HepG2 (cell line): ENCODE data around the gene HDAC5. TPM values are rescaled to one million over a fixed set of nuclear protein-coding genes. Genes with fewer than 3 reads are reported as not detected.
A peak's percentile ranks its signal among the peaks of the same experiment; 100 is the strongest.

ENCODE experiments used
- CBFB ChIP-seq: sonication (generic); formaldehyde crosslinking; IDR thresholded peaks from 2 replicates; pipeline ENCODE4 v1.4.0; 2020; ENCODE audit warnings: missing genetic modification reagents
- CREB1 ChIP-seq, 2 experiments: fragments of 450-650 bp in 1 of 2; IDR thresholded peaks; 2 replicates each; pipeline ENCODE4 v1.6.1; 2016 to 2017; ENCODE audit warnings: control low read depth in 1 of 2, mild to moderate bottlenecking in 1 of 2, missing compliant biosample characterization in 1 of 2, missing genetic modification characterization in 1 of 2
- FOXA3 ChIP-seq: IDR thresholded peaks from 2 replicates; pipeline ENCODE4 v1.6.1; 2016; ENCODE audit warnings: missing genetic modification reagents, missing compliant biosample characterization
- GABPA ChIP-seq, 2 experiments: IDR thresholded peaks; 2 replicates each; pipeline ENCODE4 v1.6.1; 2011 to 2016; ENCODE audit warnings: low read depth in 2 of 2, low read length in 1 of 2, missing biosample characterization in 1 of 2, missing genetic modification characterization in 1 of 2
- KDM5B ChIP-seq: sonication (generic); formaldehyde crosslinking; IDR thresholded peaks from 2 replicates; pipeline ENCODE4 v1.4.0; 2020; ENCODE audit warnings: missing genetic modification reagents, mild to moderate bottlenecking, borderline replicate concordance
- RAD21 ChIP-seq: fragments of 450-650 bp; formaldehyde crosslinking; IDR thresholded peaks from 2 replicates; pipeline ENCODE4 v1.5.0; 2020; ENCODE audit warnings: mild to moderate bottlenecking
- ZBTB42 ChIP-seq: sonication (generic); formaldehyde crosslinking; IDR thresholded peaks from 2 replicates; pipeline ENCODE4 v1.5.0; 2020; ENCODE audit warnings: mild to moderate bottlenecking, missing genetic modification reagents
- ZNF232 ChIP-seq: sonication (generic); formaldehyde crosslinking; IDR thresholded peaks from 2 replicates; pipeline ENCODE4 v1.4.0; 2020; ENCODE audit warnings: missing genetic modification reagents, borderline replicate concordance
- ZNF260 ChIP-seq: sonication (generic); formaldehyde crosslinking; IDR thresholded peaks from 2 replicates; pipeline ENCODE4 v1.4.0; 2020; ENCODE audit warnings: missing genetic modification reagents, low read depth, mild to moderate bottlenecking, borderline replicate concordance
- ZNF430 ChIP-seq: sonication (generic); formaldehyde crosslinking; IDR thresholded peaks from 2 replicates; pipeline ENCODE4 v1.9.0; 2021; ENCODE audit warnings: mild to moderate bottlenecking, missing genetic modification reagents
- ZNF512B ChIP-seq: sonication (generic); formaldehyde crosslinking; IDR thresholded peaks from 2 replicates; pipeline ENCODE4 v1.5.1; 2020; ENCODE audit warnings: missing genetic modification reagents, mild to moderate bottlenecking, borderline replicate concordance
- ZNF547 ChIP-seq: sonication (generic); formaldehyde crosslinking; IDR thresholded peaks from 2 replicates; pipeline ENCODE4 v1.5.1; 2020; ENCODE audit warnings: mild to moderate bottlenecking, missing genetic modification reagents
- ZNF772 ChIP-seq: sonication (generic); formaldehyde crosslinking; IDR thresholded peaks from 2 replicates; pipeline ENCODE4 v1.5.0; 2020; ENCODE audit warnings: mild to moderate bottlenecking, missing genetic modification reagents
- polyA plus RNA-seq, 8 experiments: library from polyadenylated mRNA; depleted of rRNA in 3 of 8; stranded (reverse) in 7 of 8; unstranded in 1 of 8; fragments of >200 nt; fragmentation: Illumina TruSeq in 4 of 8; extraction: Trizol in 4 of 8; gene quantifications; 2 replicates each; pipeline versions ENCODE4 v1.2.1 to v1.2.3, GENCODE V29; 2011 to 2016; ENCODE audit warnings: low read depth in 4 of 8, missing spikeins in 1 of 8, mixed read lengths in 1 of 8; ENCODE audit not compliant: insufficient read depth in 1 of 8
- total RNA-seq, 5 experiments: library from RNA; depleted of rRNA; stranded (reverse); fragments of >200 nt; fragmentation: Illumina TruSeq; extraction: Trizol; gene quantifications; 2 replicates each; pipeline ENCODE4 v1.2.3, GENCODE V29; 2016; ENCODE audit warnings: low read depth in 1 of 5
- TF ChIP-seq, protein P1 (sequence below): IDR thresholded peaks from 2 replicates; pipeline ENCODE4 v1.4.0; 2020; ENCODE audit warnings: mild to moderate bottlenecking, missing genetic modification reagents
- TF ChIP-seq, protein P2 (sequence below): sonication (generic); formaldehyde crosslinking; IDR thresholded peaks from 2 replicates; pipeline ENCODE4 v1.5.0; 2020; ENCODE audit warnings: mild to moderate bottlenecking, missing genetic modification reagents, borderline replicate concordance
- TF ChIP-seq, protein P3 (sequence below): sonication (generic); formaldehyde crosslinking; IDR thresholded peaks from 2 replicates; pipeline ENCODE4 v1.8.0; 2022; ENCODE audit warnings: missing genetic modification reagents, mild to moderate bottlenecking, inconsistent platforms, borderline replicate concordance
- TF ChIP-seq, protein P4 (sequence below): IDR thresholded peaks from 2 replicates; pipeline ENCODE4 v1.6.1; 2016; ENCODE audit warnings: low read depth

HDAC5 gene
- total and polyA plus RNA-seq, 2 of the 13 experiments (the other 11 are each of a cell fraction or from before 2014, with no cell fraction given), result 46.4 to 85.4 TPM

- peak; percentile 46; the same call in 1 of the 2 replicates for TF ChIP-seq ZNF430 (CRISPR knock-in tag)
- TF ChIP-seq CREB1 (IDR thresholded peaks at IDR 0.05), result no peak
- no peak for TF ChIP-seq CREB1 (CRISPR knock-in tag; IDR thresholded peaks at IDR 0.05)
- TF ChIP-seq ZBTB42, result no peak
- TF ChIP-seq ZNF232 (CRISPR knock-in tag), result no peak
- peak; percentile 67 for TF ChIP-seq FOXA3 (CRISPR knock-in tag)
- no peak for TF ChIP-seq GABPA (IDR thresholded peaks at IDR 0.05; ENCODE audit: low read depth, low read length)
- peak; percentile 53; the same call in 1 of the 2 replicates for TF ChIP-seq GABPA (CRISPR knock-in tag; IDR thresholded peaks at IDR 0.05; ENCODE audit: low read depth)
- TF ChIP-seq ZNF772 (CRISPR knock-in tag), result no peak
- TF ChIP-seq ZNF547 (CRISPR knock-in tag), result no peak; the same call in 1 of the 2 replicates
- no peak for TF ChIP-seq ZNF260
- TF ChIP-seq, protein P1, sequence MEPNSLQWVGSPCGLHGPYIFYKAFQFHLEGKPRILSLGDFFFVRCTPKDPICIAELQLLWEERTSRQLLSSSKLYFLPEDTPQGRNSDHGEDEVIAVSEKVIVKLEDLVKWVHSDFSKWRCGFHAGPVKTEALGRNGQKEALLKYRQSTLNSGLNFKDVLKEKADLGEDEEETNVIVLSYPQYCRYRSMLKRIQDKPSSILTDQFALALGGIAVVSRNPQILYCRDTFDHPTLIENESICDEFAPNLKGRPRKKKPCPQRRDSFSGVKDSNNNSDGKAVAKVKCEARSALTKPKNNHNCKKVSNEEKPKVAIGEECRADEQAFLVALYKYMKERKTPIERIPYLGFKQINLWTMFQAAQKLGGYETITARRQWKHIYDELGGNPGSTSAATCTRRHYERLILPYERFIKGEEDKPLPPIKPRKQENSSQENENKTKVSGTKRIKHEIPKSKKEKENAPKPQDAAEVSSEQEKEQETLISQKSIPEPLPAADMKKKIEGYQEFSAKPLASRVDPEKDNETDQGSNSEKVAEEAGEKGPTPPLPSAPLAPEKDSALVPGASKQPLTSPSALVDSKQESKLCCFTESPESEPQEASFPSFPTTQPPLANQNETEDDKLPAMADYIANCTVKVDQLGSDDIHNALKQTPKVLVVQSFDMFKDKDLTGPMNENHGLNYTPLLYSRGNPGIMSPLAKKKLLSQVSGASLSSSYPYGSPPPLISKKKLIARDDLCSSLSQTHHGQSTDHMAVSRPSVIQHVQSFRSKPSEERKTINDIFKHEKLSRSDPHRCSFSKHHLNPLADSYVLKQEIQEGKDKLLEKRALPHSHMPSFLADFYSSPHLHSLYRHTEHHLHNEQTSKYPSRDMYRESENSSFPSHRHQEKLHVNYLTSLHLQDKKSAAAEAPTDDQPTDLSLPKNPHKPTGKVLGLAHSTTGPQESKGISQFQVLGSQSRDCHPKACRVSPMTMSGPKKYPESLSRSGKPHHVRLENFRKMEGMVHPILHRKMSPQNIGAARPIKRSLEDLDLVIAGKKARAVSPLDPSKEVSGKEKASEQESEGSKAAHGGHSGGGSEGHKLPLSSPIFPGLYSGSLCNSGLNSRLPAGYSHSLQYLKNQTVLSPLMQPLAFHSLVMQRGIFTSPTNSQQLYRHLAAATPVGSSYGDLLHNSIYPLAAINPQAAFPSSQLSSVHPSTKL, result peak; percentile 90
- peak; percentile 52; the same call in 1 of the 2 replicates for TF ChIP-seq CBFB (CRISPR knock-in tag)
- TF ChIP-seq, protein P2, sequence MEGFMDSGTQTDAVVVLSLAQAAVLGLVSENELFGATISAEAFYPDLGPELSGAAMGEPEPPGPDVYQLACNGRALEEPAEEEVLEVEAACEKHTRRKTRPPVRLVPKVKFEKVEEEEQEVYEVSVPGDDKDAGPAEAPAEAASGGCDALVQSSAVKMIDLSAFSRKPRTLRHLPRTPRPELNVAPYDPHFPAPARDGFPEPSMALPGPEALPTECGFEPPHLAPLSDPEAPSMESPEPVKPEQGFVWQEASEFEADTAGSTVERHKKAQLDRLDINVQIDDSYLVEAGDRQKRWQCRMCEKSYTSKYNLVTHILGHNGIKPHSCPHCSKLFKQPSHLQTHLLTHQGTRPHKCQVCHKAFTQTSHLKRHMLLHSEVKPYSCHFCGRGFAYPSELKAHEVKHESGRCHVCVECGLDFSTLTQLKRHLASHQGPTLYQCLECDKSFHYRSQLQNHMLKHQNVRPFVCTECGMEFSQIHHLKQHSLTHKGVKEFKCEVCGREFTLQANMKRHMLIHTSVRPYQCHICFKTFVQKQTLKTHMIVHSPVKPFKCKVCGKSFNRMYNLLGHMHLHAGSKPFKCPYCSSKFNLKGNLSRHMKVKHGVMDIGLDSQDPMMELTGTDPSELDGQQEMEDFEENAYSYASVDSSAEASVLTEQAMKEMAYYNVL (CRISPR knock-in tag), result 0 out of 2 replicates have a peak, but pooled peaks have one; percentile 21
- TF ChIP-seq, protein P3, sequence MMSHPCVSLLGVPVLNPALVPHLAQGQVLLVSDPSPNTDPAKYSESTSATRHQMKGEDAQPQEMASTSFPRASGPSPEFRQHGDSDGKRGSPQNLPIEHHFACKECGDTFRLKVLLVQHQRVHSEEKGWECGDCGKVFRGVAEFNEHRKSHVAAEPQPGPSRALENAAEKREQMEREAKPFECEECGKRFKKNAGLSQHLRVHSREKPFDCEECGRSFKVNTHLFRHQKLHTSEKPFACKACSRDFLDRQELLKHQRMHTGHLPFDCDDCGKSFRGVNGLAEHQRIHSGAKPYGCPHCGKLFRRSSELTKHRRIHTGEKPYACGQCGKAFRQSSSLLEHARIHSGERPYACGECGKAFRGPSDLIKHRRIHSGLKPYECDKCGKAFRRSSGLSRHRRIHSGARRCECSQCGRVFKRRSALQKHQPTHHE (CRISPR knock-in tag), result no peak
- TF ChIP-seq KDM5B (CRISPR knock-in tag), result peak; percentile 72; the same call in 1 of the 2 replicates
- TF ChIP-seq ZNF512B (CRISPR knock-in tag), result peak; percentile 48; the same call in 1 of the 2 replicates
- no peak; the same call in 1 of the 2 replicates for TF ChIP-seq RAD21 (CRISPR knock-in tag)
- TF ChIP-seq, protein P4, sequence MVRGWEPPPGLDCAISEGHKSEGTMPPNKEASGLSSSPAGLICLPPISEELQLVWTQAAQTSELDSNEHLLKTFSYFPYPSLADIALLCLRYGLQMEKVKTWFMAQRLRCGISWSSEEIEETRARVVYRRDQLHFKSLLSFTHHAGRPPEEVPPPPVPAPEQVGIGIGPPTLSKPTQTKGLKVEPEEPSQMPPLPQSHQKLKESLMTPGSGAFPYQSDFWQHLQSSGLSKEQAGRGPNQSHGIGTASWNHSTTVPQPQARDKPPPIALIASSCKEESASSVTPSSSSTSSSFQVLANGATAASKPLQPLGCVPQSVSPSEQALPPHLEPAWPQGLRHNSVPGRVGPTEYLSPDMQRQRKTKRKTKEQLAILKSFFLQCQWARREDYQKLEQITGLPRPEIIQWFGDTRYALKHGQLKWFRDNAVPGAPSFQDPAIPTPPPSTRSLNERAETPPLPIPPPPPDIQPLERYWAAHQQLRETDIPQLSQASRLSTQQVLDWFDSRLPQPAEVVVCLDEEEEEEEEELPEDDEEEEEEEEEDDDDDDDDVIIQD, result peak; percentile 60; the same call in 1 of the 2 replicates
These were observed 10.6 kb upstream of the HDAC5 start (continued) for GRCh38 chr17:44133918-44134476.
